Esophagus squamous epithelium (tissue), 5 donors: Measurements from ENCODE around the gene BARX1. TPM values are rescaled to one million over a fixed set of nuclear protein-coding genes. Genes with fewer than 3 reads are reported as not detected.

Experiments
- DNase-seq: peaks from one replicate; lab custom pipeline; 2025; lab: John Stamatoyannopoulos, UW
- H3K27ac ChIP-seq, 4 donors: fragments of 200-600 bp; sonication (generic); one replicate each; pipeline ENCODE4 v1.5.1; 2016 to 2019; ENCODE audit warnings: mild to moderate bottlenecking in 1 of 4
- H3K27me3 ChIP-seq, 4 donors: fragments of 200-600 bp; sonication (generic); 1 replicate in 3 of 4; 2 replicates in 1 of 4; pipeline versions ENCODE4 v1.5.1 to v1.6.0; 2017 to 2021; ENCODE audit warnings: antibody characterized with exemption in 1 of 4
- H3K36me3 ChIP-seq, 3 donors: fragments of 200-600 bp; sonication (generic); one replicate each; pipeline ENCODE4 v1.5.1; 2016 to 2019
- H3K4me1 ChIP-seq, 3 donors: fragments of 200-600 bp; sonication (generic); one replicate each; pipeline ENCODE4 v1.5.1; 2017 to 2019
- H3K4me3 ChIP-seq, 4 donors: fragments of 200-600 bp; sonication (generic); 1 replicate in 3 of 4; 2 replicates in 1 of 4; pipeline ENCODE4 v1.5.1; 2016 to 2019; ENCODE audit warnings: mild to moderate bottlenecking in 2 of 4, moderate library complexity in 1 of 4
- H3K9me3 ChIP-seq, 3 donors: fragments of 200-600 bp; sonication (generic); one replicate each; pipeline ENCODE4 v1.5.1; 2016 to 2019
- CTCF ChIP-seq, 6 experiments: fragments of 450-650 bp in 4 of 6; fragments of 200-600 bp in 2 of 6; sonication (generic) in 2 of 6; IDR thresholded peaks; one replicate each; pipeline ENCODE4 v1.5.1; 2016 to 2019; ENCODE audit warnings: antibody characterized with exemption in 6 of 6, mild to moderate bottlenecking in 4 of 6, moderate library complexity in 4 of 6
- POLR2A ChIP-seq, 4 donors: fragments of 450-650 bp; IDR thresholded peaks; one replicate each; pipeline ENCODE4 v1.6.1; 2017; ENCODE audit warnings: antibody characterized with exemption in 4 of 4, mild to moderate bottlenecking in 4 of 4, moderate library complexity in 3 of 4
- WGBS, 2 donors: methylation state at CpG; one replicate each; pipeline ENCODE4 v1.1.5; 2018; 5-methylcytosine and 5-hydroxymethylcytosine counted together
- intact Hi-C: fragments of 100-400 bp; cut with DNase I; formaldehyde crosslinking; loops from one replicate; pipeline ENCODE4 v1.15.0; 2022
- total RNA-seq, 4 donors: library from RNA; depleted of rRNA; stranded (reverse); fragments of >200 nt; gene quantifications; one replicate each; pipeline ENCODE4 v1.1.0, GENCODE V29; 2016
- donor health status: DM: yes; HTN: yes; CAD: no.

Gene BARX1
- total RNA-seq, 4 donors from 2014 or later: not detected

GRCh38 chr9:93984860-93985259 is 29.7 kb upstream of the BARX1 start:
- H3K4me1 ChIP-seq: no peaks in the 10 kb centered on the region
- 13% methylated on average over 2 of the region's 2 CpGs for WGBS, 2 donors
- H3K4me3 ChIP-seq: no peak overlapping the region
- TF ChIP-seq POLR2A (IDR thresholded peaks at IDR 0.05) (no peak), CTCF (IDR thresholded peaks at IDR 0.05) (no peak)
- intact Hi-C loops: no loop called here
- no peak overlapping the region for H3K27ac ChIP-seq
- no peak for DNase-seq
- peaks cover 0 to 13% (median 0%) of the 10 kb centered on the region in 3 donors for H3K9me3 ChIP-seq
- H3K27me3 ChIP-seq: peaks cover 0 to 28% (median 0%) of the 10 kb centered on the region in 4 donors
- H3K36me3 ChIP-seq: no peaks in the 10 kb centered on the region

GRCh38 chr9:93983875-93984274 is 28.7 kb upstream of the BARX1 start:
- TF ChIP-seq CTCF (IDR thresholded peaks at IDR 0.05) (no peak), POLR2A (IDR thresholded peaks at IDR 0.05) (no peak)
- Histone ChIP-seq H3K4me3 (no peak overlapping the region), H3K36me3 (no peaks in the 10 kb centered on the region), H3K9me3 (peaks cover 0 to 13% (median 0%) of the 10 kb centered on the region in 3 donors), H3K4me1 (no peaks in the 10 kb centered on the region), H3K27ac (no peak overlapping the region), H3K27me3 (peaks cover 0 to 38% (median 0%) of the 10 kb centered on the region in 4 donors)
- no peak for DNase-seq
- intact Hi-C loops: no loop called here

- no peak for DNase-seq
- Histone ChIP-seq H3K27me3 (peaks cover 0 to 40% (median 0%) of the 10 kb centered on the region in 4 donors), H3K4me3 (no peak overlapping the region), H3K4me1 (no peaks in the 10 kb centered on the region), H3K36me3 (no peaks in the 10 kb centered on the region), H3K9me3 (no peaks in the 10 kb centered on the region), H3K27ac (no peak overlapping the region)
- 77 to 83% methylated on average over 3 to 4 of the region's 4 CpGs for WGBS, 2 donors
- TF ChIP-seq POLR2A (IDR thresholded peaks at IDR 0.05) (no peak), CTCF (IDR thresholded peaks at IDR 0.05) (no peak)
- intact Hi-C loops: no loop called here
Measured at GRCh38 chr9:93979721-93980120, 24.6 kb upstream of the BARX1 start.

- H3K9me3 ChIP-seq: no peaks in the 10 kb centered on the region
- intact Hi-C loops: no loop called here
- H3K4me3 ChIP-seq: no peak overlapping the region
- WGBS, 2 donors: 39 to 52% methylated on average over 2 of the region's 2 CpGs
- H3K27me3 ChIP-seq: peaks cover 0 to 40% (median 0%) of the 10 kb centered on the region in 4 donors
- H3K27ac ChIP-seq: no peak overlapping the region
- no peak for DNase-seq
- no peaks in the 10 kb centered on the region for H3K36me3 ChIP-seq
- no peak for TF ChIP-seq CTCF (IDR thresholded peaks at IDR 0.05)
- no peak for TF ChIP-seq POLR2A (IDR thresholded peaks at IDR 0.05)
- no peaks in the 10 kb centered on the region for H3K4me1 ChIP-seq
Measured at GRCh38 chr9:93978551-93978950, 23.4 kb upstream of the BARX1 start.

- WGBS, 2 donors: 70 to 73% methylated on average over 4 to 5 of the region's 5 CpGs
- Histone ChIP-seq H3K4me3 (no peak overlapping the region), H3K4me1 (no peaks in the 10 kb centered on the region), H3K36me3 (no peaks in the 10 kb centered on the region), H3K9me3 (peaks cover 0 to 5% (median 0%) of the 10 kb centered on the region in 3 donors), H3K27me3 (peaks cover 0 to 33% (median 0%) of the 10 kb centered on the region in 4 donors), H3K27ac (no peak overlapping the region)
- intact Hi-C loops: no loop called here
- no peak for DNase-seq
- TF ChIP-seq POLR2A (IDR thresholded peaks at IDR 0.05) (no peak), CTCF (IDR thresholded peaks at IDR 0.05) (no peak)
Measured at GRCh38 chr9:93976973-93977372, 21.8 kb upstream of the BARX1 start.
